GM12874 (cell line): ENCODE results near the gene ARHGAP10.

Source experiments
- CTCF ChIP-seq: IDR thresholded peaks from 2 replicates; pipeline ENCODE4 v1.5.1; 2011; ENCODE audit warnings: low read depth, mild to moderate bottlenecking, control low read depth, low read length, moderate library complexity; ENCODE audit not compliant: insufficient read depth

The ARHGAP10 gene

GRCh38 chr4:147848634-147849033 is 116.7 kb downstream of the ARHGAP10 start:
- TF ChIP-seq CTCF = no peak

- no peak for TF ChIP-seq CTCF
These were observed 119.2 kb downstream of the ARHGAP10 start for GRCh38 chr4:147851135-147851534.

GRCh38 chr4:147853706-147854105 is 121.8 kb downstream of the ARHGAP10 start:
- TF ChIP-seq CTCF = no peak

DNA sequence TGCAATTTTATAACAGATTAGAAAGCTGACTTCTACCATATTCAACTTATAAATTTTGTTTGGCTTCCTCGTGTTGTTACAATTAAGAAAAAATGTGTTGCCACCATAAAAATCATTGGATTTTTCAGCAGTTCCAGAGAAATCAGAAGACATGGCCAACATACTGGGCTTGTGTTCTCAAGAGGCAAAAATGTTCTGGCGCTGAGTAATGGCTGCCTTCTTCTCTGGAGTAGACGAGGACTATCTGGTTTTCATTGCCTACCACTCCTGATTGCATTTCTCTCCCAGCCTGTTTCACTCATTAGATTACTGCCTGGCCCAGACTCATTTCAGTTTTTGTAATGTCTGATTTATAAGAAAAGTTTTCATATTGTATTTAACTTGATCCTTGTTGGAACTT is 122.3 kb downstream of the ARHGAP10 start:
- TF ChIP-seq CTCF = no peak

GRCh38 chr4:147855571-147856009 is 123.7 kb downstream of the ARHGAP10 start:
- no peak for TF ChIP-seq CTCF

- no peak for TF ChIP-seq CTCF
These were observed 129.1 kb downstream of the ARHGAP10 start for GRCh38 chr4:147860960-147861359.

GRCh38 chr4:147862043-147862692 is 130.3 kb downstream of the ARHGAP10 start:
- TF ChIP-seq CTCF = no peak
